HepG2 (cell line): ENCODE results near the gene ALOX12. TPM values are rescaled to one million over a fixed set of nuclear protein-coding genes. Genes with fewer than 3 reads are reported as not detected.

Source experiments
- ATAC-seq: fragments of 200-7000 bp; cut with Tn5 transposase; 3 replicates; pipeline ENCODE4 v1.9.1; 2020; ENCODE audit warnings: mild to moderate bottlenecking, moderate library complexity
- BruUV-seq: library from RNA; stranded (reverse); fragments of 400-500 nt; replicated peaks from 2 replicates; lab custom pipeline; 2021; lab: Mats Ljungman, UMichigan
- CTCF ChIA-PET: fragments of 300-600 bp; formaldehyde crosslinking; extraction: SDS; loops from one replicate; lab custom pipeline; 2021; ENCODE audit warnings: low total read pairs, inconsistent platforms, low intra/inter-chr PET ratio; lab: Yijun Ruan, JAX
- POLR2A ChIA-PET: fragments of 350-600 bp; sonication (Branson Sonifier 250); formaldehyde crosslinking; loops from one replicate; lab custom pipeline; 2020; ENCODE audit warnings: antibody characterized with exemption, inconsistent platforms; lab: Yijun Ruan, JAX
- DNase-seq: peaks from one replicate; pipeline ENCODE4 v3.0.0-alpha.2; 2015; ENCODE audit warnings: low spot score
- FAIRE-seq: peaks from 3 replicates; lab custom pipeline; 2011; peaks lifted over from hg19 to GRCh38; lab: Jason Lieb, UNC
- H2AFZ ChIP-seq: one replicate; pipeline ENCODE4 v1.6.1; 2011; ENCODE audit warnings: low read length, inconsistent platforms
- H3K27ac ChIP-seq: fragments of 300-600 bp; 3 replicates; pipeline ENCODE4 v1.8.0; 2011; ENCODE audit warnings: mixed run types, mild to moderate bottlenecking, mixed read lengths, low read length, inconsistent platforms; ENCODE audit not compliant: insufficient read depth; ENCODE audit errors: extremely low read length
- H3K27me3 ChIP-seq, 2 experiments: fragments of 200-600 bp in 1 of 2; 2 replicates in 1 of 2; 3 replicates in 1 of 2; pipeline versions ENCODE4 v1.6.0 to v1.8.0; 2011; ENCODE audit warnings: low read length in 2 of 2, mild to moderate bottlenecking in 2 of 2, moderate library complexity in 2 of 2, inconsistent platforms in 1 of 2; ENCODE audit not compliant: insufficient read depth in 2 of 2, control insufficient read depth in 1 of 2
- H3K36me3 ChIP-seq, 2 experiments: fragments of 200-600 bp in 1 of 2; replicated peaks in 1 of 2; 2 replicates in 1 of 2; 3 replicates in 1 of 2; pipeline versions ENCODE4 v1.5.1 to v1.8.0; 2011; ENCODE audit warnings: low read length in 2 of 2, inconsistent platforms in 1 of 2; ENCODE audit not compliant: insufficient read depth in 2 of 2, control insufficient read depth in 1 of 2
- H3K4me1 ChIP-seq: 2 replicates; pipeline ENCODE4 v1.5.1; 2012; ENCODE audit warnings: low read length, inconsistent platforms; ENCODE audit not compliant: insufficient read depth
- H3K4me2 ChIP-seq: 2 replicates; pipeline ENCODE4 v1.6.0; 2011; ENCODE audit warnings: low read depth, low read length, inconsistent platforms
- H3K4me3 ChIP-seq, 3 experiments: fragments of 200-600 bp in 1 of 3; sonication (generic), shearing (Covaris generic) in 1 of 3; replicated peaks in 1 of 3; 2 replicates each; pipeline ENCODE4 v1.5.1; 2011 to 2016; ENCODE audit warnings: low read length in 3 of 3, inconsistent platforms in 2 of 3, low read depth in 2 of 3, mild to moderate bottlenecking in 2 of 3, control low read depth in 1 of 3, mixed read lengths in 1 of 3; ENCODE audit not compliant: insufficient read depth in 1 of 3
- H3K79me2 ChIP-seq: one replicate; pipeline ENCODE4 v1.6.1; 2011; ENCODE audit warnings: low read length, inconsistent platforms; ENCODE audit not compliant: insufficient read depth
- H3K9ac ChIP-seq: 2 replicates; pipeline ENCODE4 v1.6.0; 2011; ENCODE audit warnings: mild to moderate bottlenecking, low read depth, low read length, inconsistent platforms; ENCODE audit not compliant: insufficient read depth
- H3K9me3 ChIP-seq: 2 replicates; pipeline ENCODE4 v1.5.1; 2012; ENCODE audit warnings: mild to moderate bottlenecking, low read length
- H4K20me1 ChIP-seq: 2 replicates; pipeline ENCODE4 v1.6.0; 2011; ENCODE audit warnings: inconsistent platforms, mild to moderate bottlenecking, low read length, moderate library complexity; ENCODE audit not compliant: insufficient read depth
- AGO1 ChIP-seq: fragments of 200-400 bp; formaldehyde crosslinking; IDR thresholded peaks from 2 replicates; pipeline ENCODE4 v1.6.1; 2017; ENCODE audit warnings: mild to moderate bottlenecking, low read depth, low read length, moderate library complexity; ENCODE audit not compliant: poor library complexity, severe bottlenecking
- AGO2 ChIP-seq: fragments of 200-400 bp; formaldehyde crosslinking; optimal IDR thresholded peaks from 2 replicates; pipeline ENCODE3; 2017; ENCODE audit warnings: mild to moderate bottlenecking, low read depth, low read length, moderate library complexity
- FOXA3 ChIP-seq: IDR thresholded peaks from 2 replicates; pipeline ENCODE4 v1.6.1; 2016; ENCODE audit warnings: missing genetic modification reagents, missing compliant biosample characterization
- HNRNPK ChIP-seq: fragments of 200-400 bp; formaldehyde crosslinking; IDR thresholded peaks from 2 replicates; pipeline ENCODE4 v1.6.1; 2018; ENCODE audit warnings: low read length, low read depth, moderate library complexity, mild to moderate bottlenecking; ENCODE audit not compliant: poor library complexity, severe bottlenecking
- KAT7 ChIP-seq: IDR thresholded peaks from 2 replicates; pipeline ENCODE4 v1.6.1; 2018; ENCODE audit warnings: borderline replicate concordance, missing compliant biosample characterization
- NPAS2 ChIP-seq: sonication (generic); formaldehyde crosslinking; IDR thresholded peaks from 2 replicates; pipeline ENCODE4 v1.8.0; 2022; ENCODE audit warnings: mild to moderate bottlenecking, missing genetic modification reagents, borderline replicate concordance
- THAP11 ChIP-seq: IDR thresholded peaks from 2 replicates; pipeline ENCODE4 v1.6.1; 2016; ENCODE audit warnings: missing biosample characterization, missing genetic modification reagents
- ZNF839 ChIP-seq: sonication (generic); formaldehyde crosslinking; IDR thresholded peaks from 2 replicates; pipeline ENCODE4 v1.4.0; 2020; ENCODE audit warnings: missing genetic modification reagents, mild to moderate bottlenecking, borderline replicate concordance
- ZSCAN12 ChIP-seq: sonication (generic); formaldehyde crosslinking; IDR thresholded peaks from 2 replicates; pipeline ENCODE4 v1.9.0; 2021; ENCODE audit warnings: mild to moderate bottlenecking, missing genetic modification reagents
- WGBS: methylation state at CpG from one replicate; pipeline ENCODE4 v1.1.6; 2017; ENCODE audit warnings: low lambda C conversion rate; 5-methylcytosine and 5-hydroxymethylcytosine counted together
- in situ Hi-C: cut with HindIII; loops from 2 replicates; pipeline ENCODE4 v1.10.0; 2017; ENCODE audit warnings: low pct_unique_long_range_greater_than_20kb; ENCODE audit not compliant: extremely low pct_ligation_motif_present
- intact Hi-C: fragments of 100-400 bp; cut with micrococcal nuclease; formaldehyde crosslinking; loops from one replicate; pipeline ENCODE4 v1.10.0; 2022; ENCODE audit not compliant: unreplicated experiment
- polyA plus RNA-seq, 8 experiments: library from polyadenylated mRNA; depleted of rRNA in 3 of 8; stranded (reverse) in 7 of 8; unstranded in 1 of 8; fragments of >200 nt; fragmentation: Illumina TruSeq in 4 of 8; extraction: Trizol in 4 of 8; gene quantifications; 2 replicates each; pipeline versions ENCODE4 v1.2.1 to v1.2.3, GENCODE V29; 2011 to 2016; ENCODE audit warnings: low read depth in 4 of 8, missing spikeins in 1 of 8, mixed read lengths in 1 of 8; ENCODE audit not compliant: insufficient read depth in 1 of 8
- total RNA-seq, 5 experiments: library from RNA; depleted of rRNA; stranded (reverse); fragments of >200 nt; fragmentation: Illumina TruSeq; extraction: Trizol; gene quantifications; 2 replicates each; pipeline ENCODE4 v1.2.3, GENCODE V29; 2016; ENCODE audit warnings: low read depth in 1 of 5
- TF ChIP-seq, protein P1 (sequence below): sonication (generic); formaldehyde crosslinking; IDR thresholded peaks from 2 replicates; pipeline ENCODE4 v1.5.1; 2020; ENCODE audit warnings: mild to moderate bottlenecking, missing genetic modification reagents, moderate library complexity

The ALOX12 gene
- total and polyA plus RNA-seq, 2 of the 13 experiments (the other 11 are each of a cell fraction or from before 2014, with no cell fraction given) = not detected

DNA sequence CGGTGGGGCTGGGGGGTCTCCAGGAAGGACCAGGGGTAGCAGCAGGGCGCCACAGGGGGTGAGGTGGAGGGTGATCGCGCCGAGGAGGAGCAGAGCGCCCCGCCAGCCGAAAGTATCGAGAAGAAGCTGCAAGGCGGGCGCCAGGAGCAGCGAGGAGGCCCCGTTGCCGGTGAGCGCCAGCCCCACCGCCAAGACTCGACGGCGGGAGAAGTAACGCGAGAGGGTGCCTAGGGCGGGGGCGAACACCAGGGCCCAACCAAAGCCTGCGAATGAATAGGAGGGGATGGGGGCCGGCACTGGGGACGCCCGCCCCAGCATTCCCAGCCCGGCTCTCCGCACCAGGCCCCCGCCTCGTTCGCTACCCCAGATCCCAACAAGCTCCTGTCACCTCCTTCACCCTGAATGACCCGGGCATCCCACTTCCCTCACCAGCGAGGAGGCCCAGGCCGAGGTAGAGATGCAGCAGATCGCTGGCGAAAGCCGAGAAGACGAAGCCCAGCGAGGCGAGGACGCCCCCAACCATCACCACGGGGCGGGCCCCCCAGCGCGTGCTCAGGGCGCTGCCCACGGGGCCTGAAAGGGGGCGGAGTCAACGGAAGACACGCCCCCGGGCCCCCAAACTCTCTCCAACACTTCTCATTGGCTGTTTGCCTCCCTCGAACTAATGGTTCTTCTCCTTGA, 46.8 kb downstream of the ALOX12 start:
- FAIRE-seq (no peak), ATAC-seq (no peak), DNase-seq (no peak)
- POLR2A ChIA-PET = no interaction called here
- CTCF ChIA-PET = no interaction called here
- Histone ChIP-seq H3K9me3 (no peaks in the 10 kb centered on the region), H3K4me2 (no peak overlapping the region), H4K20me1 (no peaks in the 10 kb centered on the region), H3K27me3 (no peaks in the 10 kb centered on the region; a peak in 1 of 5 replicates), H3K9ac (no peak overlapping the region), H3K4me1 (peaks cover 49% of the 10 kb centered on the region), H3K4me3 (no peak overlapping the region), H3K79me2 (peaks cover 2% of the 10 kb centered on the region), H3K27ac (no peak overlapping the region), H3K36me3 (no peaks in the 10 kb centered on the region), H2AFZ (no peak overlapping the region)
- intact Hi-C loops (no loop called here), in situ Hi-C loops (loop anchor here (10.0 kb wide), 1 partner anchor 242 kb away; the partner anchor contains the start of gene SLC2A4)
- TF ChIP-seq HNRNPK (peak; percentile 4), ZSCAN12 (CRISPR knock-in tag) (no peak), THAP11 (CRISPR knock-in tag) (no peak), ZNF839 (CRISPR knock-in tag) (no peak), AGO1 (peak; percentile 89), FOXA3 (CRISPR knock-in tag) (no peak), NPAS2 (no peak), AGO2 (peak; percentile 48), KAT7 (CRISPR knock-in tag) (no peak)
- TF ChIP-seq, protein P1, sequence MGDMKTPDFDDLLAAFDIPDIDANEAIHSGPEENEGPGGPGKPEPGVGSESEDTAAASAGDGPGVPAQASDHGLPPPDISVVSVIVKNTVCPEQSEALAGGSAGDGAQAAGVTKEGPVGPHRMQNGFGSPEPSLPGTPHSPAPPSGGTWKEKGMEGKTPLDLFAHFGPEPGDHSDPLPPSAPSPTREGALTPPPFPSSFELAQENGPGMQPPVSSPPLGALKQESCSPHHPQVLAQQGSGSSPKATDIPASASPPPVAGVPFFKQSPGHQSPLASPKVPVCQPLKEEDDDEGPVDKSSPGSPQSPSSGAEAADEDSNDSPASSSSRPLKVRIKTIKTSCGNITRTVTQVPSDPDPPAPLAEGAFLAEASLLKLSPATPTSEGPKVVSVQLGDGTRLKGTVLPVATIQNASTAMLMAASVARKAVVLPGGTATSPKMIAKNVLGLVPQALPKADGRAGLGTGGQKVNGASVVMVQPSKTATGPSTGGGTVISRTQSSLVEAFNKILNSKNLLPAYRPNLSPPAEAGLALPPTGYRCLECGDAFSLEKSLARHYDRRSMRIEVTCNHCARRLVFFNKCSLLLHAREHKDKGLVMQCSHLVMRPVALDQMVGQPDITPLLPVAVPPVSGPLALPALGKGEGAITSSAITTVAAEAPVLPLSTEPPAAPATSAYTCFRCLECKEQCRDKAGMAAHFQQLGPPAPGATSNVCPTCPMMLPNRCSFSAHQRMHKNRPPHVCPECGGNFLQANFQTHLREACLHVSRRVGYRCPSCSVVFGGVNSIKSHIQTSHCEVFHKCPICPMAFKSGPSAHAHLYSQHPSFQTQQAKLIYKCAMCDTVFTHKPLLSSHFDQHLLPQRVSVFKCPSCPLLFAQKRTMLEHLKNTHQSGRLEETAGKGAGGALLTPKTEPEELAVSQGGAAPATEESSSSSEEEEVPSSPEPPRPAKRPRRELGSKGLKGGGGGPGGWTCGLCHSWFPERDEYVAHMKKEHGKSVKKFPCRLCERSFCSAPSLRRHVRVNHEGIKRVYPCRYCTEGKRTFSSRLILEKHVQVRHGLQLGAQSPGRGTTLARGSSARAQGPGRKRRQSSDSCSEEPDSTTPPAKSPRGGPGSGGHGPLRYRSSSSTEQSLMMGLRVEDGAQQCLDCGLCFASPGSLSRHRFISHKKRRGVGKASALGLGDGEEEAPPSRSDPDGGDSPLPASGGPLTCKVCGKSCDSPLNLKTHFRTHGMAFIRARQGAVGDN (CRISPR knock-in tag) = 0 out of 2 replicates have a peak, but pooled peaks have one; percentile 7
- BruUV-seq = no TSS peak
- WGBS = 86% methylated on average over 50 of the region's 53 CpGs
